H1 (cell line): ENCODE results near the gene ZNF281.
"Not testable (repeated sequence)": the region's sequence is repeated elsewhere in the genome, so short reads cannot be mapped to it uniquely, and the experiment has no call there.

ENCODE experiments used
- CEBPB ChIP-seq: IDR thresholded peaks from 2 replicates; pipeline ENCODE4 v1.6.1; 2012; ENCODE audit warnings: low read depth, low read length
- CTCF ChIP-seq, 3 experiments: IDR thresholded peaks; 1 replicate in 2 of 3; 2 replicates in 1 of 3; pipeline versions ENCODE4 v1.5.1 to v1.6.1; 2011; ENCODE audit warnings: low read length in 3 of 3, mild to moderate bottlenecking in 3 of 3, inconsistent platforms in 2 of 3, low read depth in 1 of 3, moderate library complexity in 1 of 3; ENCODE audit not compliant: insufficient read depth in 1 of 3; ENCODE audit errors: control extremely low read depth in 1 of 3
- NRF1 ChIP-seq: IDR thresholded peaks from 2 replicates; pipeline ENCODE4 v1.6.1; 2011; ENCODE audit warnings: mild to moderate bottlenecking, low read depth, low read length, improper control_type of control experiment
- SP1 ChIP-seq: IDR thresholded peaks from 2 replicates; pipeline ENCODE4 v1.6.1; 2011; ENCODE audit warnings: low read depth, low read length
- TCF12 ChIP-seq: IDR thresholded peaks from 2 replicates; pipeline ENCODE4 v1.6.1; 2011; ENCODE audit warnings: low read depth, mild to moderate bottlenecking, low read length

GRCh38 chr1:200438413-200438812, 28.6 kb upstream of the ZNF281 start:
- not testable (repeated sequence) for TF ChIP-seq CTCF (IDR thresholded peaks at IDR 0.05; ENCODE audit: control extremely low read depth in 1 of 3, insufficient read depth in 1 of 3, low read depth in 1 of 3, low read length in 3 of 3); CEBPB; TCF12; NRF1; SP1
